Mucosa of stomach (tissue), 1 donor: ENCODE results near the gene MPP2.

Source experiments
- H3K27me3 ChIP-seq: one replicate; pipeline ENCODE4 v1.7.0; 2013; ENCODE audit warnings: mild to moderate bottlenecking, low read length; ENCODE audit not compliant: control insufficient read depth, insufficient read depth
- H3K36me3 ChIP-seq: one replicate; pipeline ENCODE4 v1.7.0; 2013; ENCODE audit warnings: low read length; ENCODE audit not compliant: control insufficient read depth, insufficient read depth
- H3K4me1 ChIP-seq: one replicate; pipeline ENCODE4 v1.7.0; 2013; ENCODE audit warnings: mild to moderate bottlenecking, low read length; ENCODE audit not compliant: control insufficient read depth, insufficient read depth
- H3K4me3 ChIP-seq: one replicate; pipeline ENCODE4 v1.7.0; 2013; ENCODE audit warnings: low read length
- H3K9ac ChIP-seq: one replicate; pipeline ENCODE4 v1.7.0; 2013; ENCODE audit warnings: mild to moderate bottlenecking, low read length, moderate library complexity
- H3K9me3 ChIP-seq: one replicate; pipeline ENCODE4 v1.7.0; 2013; ENCODE audit warnings: mild to moderate bottlenecking, low read length, moderate library complexity; ENCODE audit not compliant: control insufficient read depth
- donor health status: Pancreatic carcinoma.

MPP2 gene

DNA sequence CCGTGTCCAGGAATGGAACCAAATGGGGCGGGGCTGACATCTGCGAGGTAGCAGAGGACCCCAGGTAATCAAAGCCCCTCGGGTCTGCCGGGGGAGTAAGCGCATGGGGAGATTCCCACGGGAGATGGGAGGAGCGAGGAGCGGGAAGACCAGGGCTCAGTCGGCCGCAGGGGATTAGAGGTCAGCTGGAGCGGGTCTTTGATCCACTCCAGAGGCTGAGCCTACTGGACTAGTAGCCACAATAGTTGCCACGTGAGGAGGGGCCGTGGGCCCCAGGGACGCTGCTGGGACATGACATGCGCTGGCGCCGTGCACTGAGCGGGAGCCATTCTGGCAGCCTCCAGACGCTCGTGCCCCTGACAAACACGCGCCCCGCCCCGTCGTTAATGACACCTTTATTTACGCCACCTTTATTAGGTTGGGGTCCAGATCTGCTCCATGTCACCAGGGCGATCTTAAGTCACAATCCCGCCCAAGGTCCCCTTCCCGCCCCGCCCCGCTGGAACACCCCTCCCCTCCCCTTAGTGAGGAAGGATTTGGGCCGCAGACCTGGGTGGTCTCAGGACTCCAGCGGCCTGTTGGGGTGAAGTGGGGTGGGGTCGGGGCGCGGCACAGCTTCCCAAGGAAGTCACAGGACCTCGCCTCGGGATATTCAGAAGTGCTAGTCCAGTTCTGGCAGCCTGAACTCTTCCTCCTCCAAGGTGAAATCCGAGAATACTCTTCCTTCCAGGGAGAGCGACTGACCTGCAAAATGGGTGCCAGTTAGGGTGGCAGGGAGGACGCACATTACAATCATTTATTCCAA lies 19.9 kb upstream of the MPP2 start:
- H3K4me3 ChIP-seq, result no peak overlapping the region
- no peaks in the 10 kb centered on the region for H3K9me3 ChIP-seq
- no peaks in the 10 kb centered on the region for H3K36me3 ChIP-seq
- peaks cover 44% of the 10 kb centered on the region for H3K27me3 ChIP-seq
- no peak overlapping the region for H3K9ac ChIP-seq
- peaks cover 15% of the 10 kb centered on the region for H3K4me1 ChIP-seq

- no peak overlapping the region for H3K9ac ChIP-seq
- H3K9me3 ChIP-seq, result no peaks in the 10 kb centered on the region
- H3K4me1 ChIP-seq, result peaks cover 6% of the 10 kb centered on the region
- no peaks in the 10 kb centered on the region for H3K36me3 ChIP-seq
- peaks cover 54% of the 10 kb centered on the region for H3K27me3 ChIP-seq
- H3K4me3 ChIP-seq, result no peak overlapping the region
These were observed 17.2 kb upstream of the MPP2 start for GRCh38 chr17:43924558-43924957.

DNA sequence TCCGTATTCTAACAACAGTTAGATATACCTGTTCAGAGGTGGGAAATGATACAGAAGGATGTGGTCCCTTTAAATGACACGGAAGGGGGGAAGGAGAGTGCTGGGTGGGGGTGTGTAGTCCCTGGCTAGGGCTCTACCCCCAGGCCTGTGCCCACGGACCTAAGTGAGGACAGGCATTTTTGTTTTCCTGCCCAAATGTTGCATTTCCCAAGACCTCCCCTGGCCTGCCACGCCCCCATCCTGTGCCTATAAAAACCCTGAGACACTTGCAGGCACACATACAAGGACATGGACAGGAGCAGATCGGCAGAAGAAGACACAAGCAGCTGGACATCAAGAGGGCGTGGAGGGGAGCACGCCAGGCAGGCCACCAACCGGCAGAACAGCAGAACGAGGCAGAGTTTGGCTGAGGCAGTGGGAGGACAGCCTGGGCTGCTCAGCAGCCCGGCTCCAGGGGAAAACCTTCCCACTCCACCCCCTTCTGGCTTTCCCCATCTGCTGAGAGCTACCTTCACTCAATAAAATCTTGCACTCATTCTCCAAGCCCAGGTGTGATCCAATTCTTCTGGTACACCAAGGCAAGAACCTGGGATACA lies 13.3 kb upstream of the MPP2 start:
- Histone ChIP-seq H3K27me3 (peaks cover 36% of the 10 kb centered on the region), H3K4me1 (peaks cover 5% of the 10 kb centered on the region), H3K9ac (no peak overlapping the region), H3K36me3 (no peaks in the 10 kb centered on the region), H3K4me3 (no peak overlapping the region), H3K9me3 (no peaks in the 10 kb centered on the region)

- H3K36me3 ChIP-seq, result no peaks in the 10 kb centered on the region
- H3K27me3 ChIP-seq, result peaks cover 25% of the 10 kb centered on the region
- H3K4me3 ChIP-seq, result no peak overlapping the region
- no peak overlapping the region for H3K9ac ChIP-seq
- H3K9me3 ChIP-seq, result no peaks in the 10 kb centered on the region
- H3K4me1 ChIP-seq, result peaks cover 5% of the 10 kb centered on the region
These were observed 10.7 kb upstream of the MPP2 start for GRCh38 chr17:43918026-43918389.

DNA sequence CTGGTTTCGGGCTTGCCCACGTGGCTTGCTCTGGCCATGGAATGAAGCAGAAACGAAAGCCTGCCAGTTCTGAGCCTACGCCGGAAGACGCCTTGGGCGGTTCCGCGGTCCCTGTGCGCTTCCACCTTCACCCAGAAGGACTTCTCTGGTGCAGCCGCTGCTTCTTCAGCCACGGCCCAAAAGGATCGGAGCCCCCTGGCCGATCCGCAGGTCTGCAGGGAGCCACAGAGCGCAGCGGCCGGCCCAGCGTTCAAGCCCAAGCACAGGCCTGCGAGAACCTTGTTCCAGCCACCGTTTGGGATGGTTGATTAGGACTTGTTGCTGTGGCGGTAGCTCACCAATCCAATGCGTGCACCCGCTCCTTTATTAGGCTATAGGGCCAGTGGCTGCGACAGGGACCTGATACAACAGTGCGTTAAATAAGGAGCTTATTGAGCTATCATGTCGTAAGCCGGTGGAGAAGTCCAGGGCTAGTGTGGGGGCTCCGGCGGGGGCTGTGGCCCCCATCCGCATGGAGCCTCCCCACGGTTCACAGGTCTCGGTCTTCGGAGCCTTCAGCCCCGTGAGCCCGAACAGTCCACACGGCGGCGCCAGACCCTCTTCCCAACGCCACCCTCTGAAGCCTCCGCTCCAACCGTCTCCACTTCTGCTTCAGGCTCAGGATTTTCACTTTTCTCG lies 10.2 kb upstream of the MPP2 start:
- Histone ChIP-seq H3K9me3 (no peaks in the 10 kb centered on the region), H3K4me3 (no peak overlapping the region), H3K27me3 (peaks cover 25% of the 10 kb centered on the region), H3K4me1 (peaks cover 5% of the 10 kb centered on the region), H3K9ac (peak overlapping the region; percentile 22), H3K36me3 (no peaks in the 10 kb centered on the region)

DNA sequence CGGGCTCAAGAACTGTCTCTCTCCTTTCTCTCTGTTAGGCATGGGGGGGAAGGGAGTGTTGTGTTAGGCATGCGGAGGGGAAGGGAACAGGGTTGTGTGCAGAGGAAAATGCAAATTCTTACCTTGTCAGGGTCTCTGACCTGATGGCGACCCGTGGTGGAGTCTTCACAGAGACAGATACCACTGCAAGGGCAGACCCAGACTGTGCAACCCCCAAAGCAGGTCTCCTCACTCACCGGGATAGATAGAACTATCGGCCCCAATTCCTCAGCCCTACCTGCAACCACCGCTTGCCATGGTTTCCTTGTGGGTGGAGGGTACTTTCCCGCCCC lies 9.6 kb upstream of the MPP2 start:
- Histone ChIP-seq H3K9me3 (no peaks in the 10 kb centered on the region), H3K9ac (no peak overlapping the region), H3K36me3 (no peaks in the 10 kb centered on the region), H3K4me3 (no peak overlapping the region), H3K4me1 (peaks cover 5% of the 10 kb centered on the region), H3K27me3 (peaks cover 26% of the 10 kb centered on the region)

- peaks cover 5% of the 10 kb centered on the region for H3K4me1 ChIP-seq
- no peak overlapping the region for H3K4me3 ChIP-seq
- H3K27me3 ChIP-seq, result peaks cover 31% of the 10 kb centered on the region
- no peaks in the 10 kb centered on the region for H3K36me3 ChIP-seq
- no peaks in the 10 kb centered on the region for H3K9me3 ChIP-seq
- no peak overlapping the region for H3K9ac ChIP-seq
These were observed 9.0 kb upstream of the MPP2 start for GRCh38 chr17:43916385-43916784.

DNA sequence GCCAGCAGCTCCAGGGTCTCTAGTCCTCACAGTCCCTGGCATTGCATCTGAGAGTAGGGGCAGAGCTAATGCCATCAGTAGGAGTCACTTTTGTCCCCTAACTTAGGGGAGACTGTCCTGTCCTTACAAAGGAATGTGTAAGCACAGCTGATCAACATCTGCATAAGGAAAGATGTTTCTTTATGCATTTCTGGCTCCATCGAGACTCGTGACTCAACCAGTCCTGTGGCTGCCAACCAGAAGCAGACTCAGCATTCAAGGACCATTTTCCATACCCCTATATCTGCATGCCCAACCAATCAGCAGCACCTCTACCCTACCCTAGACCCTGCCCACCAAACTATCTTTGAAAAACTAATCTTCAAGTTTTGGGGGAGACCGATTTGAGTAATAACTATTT lies 8.2 kb upstream of the MPP2 start:
- H3K9me3 ChIP-seq, result no peaks in the 10 kb centered on the region
- peaks cover 5% of the 10 kb centered on the region for H3K4me1 ChIP-seq
- H3K27me3 ChIP-seq, result peaks cover 23% of the 10 kb centered on the region
- no peaks in the 10 kb centered on the region for H3K36me3 ChIP-seq
- H3K4me3 ChIP-seq, result no peak overlapping the region
- no peak overlapping the region for H3K9ac ChIP-seq

DNA sequence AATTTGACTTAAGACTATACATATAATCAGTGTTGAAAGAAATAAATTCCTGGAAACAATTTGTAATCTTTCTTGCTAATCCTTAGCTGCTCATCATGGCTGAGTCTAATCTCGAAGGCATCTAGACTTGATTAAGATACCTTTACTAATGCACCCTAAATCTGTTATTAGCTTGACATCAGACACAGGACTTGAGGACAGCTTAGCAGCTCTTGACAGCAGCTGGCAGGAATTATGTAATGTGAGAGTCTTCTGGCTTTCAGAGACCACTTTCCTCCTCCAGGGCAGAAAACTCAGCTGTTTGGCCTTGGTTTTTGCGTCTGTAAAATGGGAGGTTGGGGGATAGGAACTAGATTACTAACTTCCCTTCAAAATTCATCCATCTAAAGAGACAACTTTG lies 7.1 kb upstream of the MPP2 start:
- Histone ChIP-seq H3K4me3 (no peak overlapping the region), H3K9ac (no peak overlapping the region), H3K4me1 (peaks cover 5% of the 10 kb centered on the region), H3K27me3 (peaks cover 25% of the 10 kb centered on the region), H3K9me3 (no peaks in the 10 kb centered on the region), H3K36me3 (no peaks in the 10 kb centered on the region)

DNA sequence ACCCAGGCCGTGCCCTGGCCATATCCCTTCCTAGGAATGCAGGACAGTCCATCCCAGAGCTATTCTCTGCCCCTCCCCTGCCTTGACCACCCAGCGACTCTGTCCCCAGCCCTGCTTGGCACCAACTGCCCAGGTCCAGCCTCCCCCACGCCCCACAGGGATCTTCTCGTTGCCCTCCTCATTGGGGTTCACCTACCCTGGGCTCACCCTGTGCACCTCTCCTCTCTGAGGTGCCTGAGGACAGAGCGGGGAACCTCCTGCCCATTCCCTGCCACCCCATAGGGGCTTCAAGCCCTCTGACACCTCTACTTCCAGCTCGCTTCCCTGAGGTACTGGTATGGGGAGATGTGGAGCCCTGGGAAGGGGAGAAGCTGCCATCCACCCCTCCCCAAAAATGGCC lies 6.2 kb upstream of the MPP2 start:
- no peak overlapping the region for H3K4me3 ChIP-seq
- H3K9ac ChIP-seq, result no peak overlapping the region
- no peaks in the 10 kb centered on the region for H3K36me3 ChIP-seq
- peaks cover 5% of the 10 kb centered on the region for H3K4me1 ChIP-seq
- H3K27me3 ChIP-seq, result peaks cover 33% of the 10 kb centered on the region
- no peaks in the 10 kb centered on the region for H3K9me3 ChIP-seq

DNA sequence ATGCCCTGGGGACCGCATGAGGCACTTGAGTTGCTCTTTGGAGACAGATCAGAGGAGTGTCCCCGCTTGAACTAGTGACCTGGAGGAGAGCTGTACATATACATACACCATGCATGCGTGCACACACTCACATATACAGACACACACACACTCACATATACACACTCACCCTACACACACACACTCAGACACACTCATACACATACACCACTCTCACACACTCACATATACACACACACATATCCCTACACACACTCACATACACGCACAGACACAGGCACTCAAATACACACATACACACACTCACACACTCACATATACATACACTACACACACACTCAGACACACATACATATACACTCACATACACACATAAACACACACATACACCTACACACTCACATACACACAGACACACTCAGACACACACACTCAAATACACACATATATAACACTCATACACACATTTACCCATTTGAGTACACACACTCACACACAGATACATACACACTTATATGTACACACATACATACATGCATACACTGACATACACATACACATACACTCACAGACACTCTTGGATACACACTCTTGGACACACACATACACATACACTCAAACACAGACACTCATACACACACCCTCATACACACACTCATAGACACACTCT lies 5.4 kb upstream of the MPP2 start:
- Histone ChIP-seq H3K27me3 (peaks cover 38% of the 10 kb centered on the region), H3K4me3 (no peak overlapping the region), H3K9me3 (no peaks in the 10 kb centered on the region), H3K4me1 (peaks cover 11% of the 10 kb centered on the region), H3K9ac (no peak overlapping the region), H3K36me3 (no peaks in the 10 kb centered on the region)

DNA sequence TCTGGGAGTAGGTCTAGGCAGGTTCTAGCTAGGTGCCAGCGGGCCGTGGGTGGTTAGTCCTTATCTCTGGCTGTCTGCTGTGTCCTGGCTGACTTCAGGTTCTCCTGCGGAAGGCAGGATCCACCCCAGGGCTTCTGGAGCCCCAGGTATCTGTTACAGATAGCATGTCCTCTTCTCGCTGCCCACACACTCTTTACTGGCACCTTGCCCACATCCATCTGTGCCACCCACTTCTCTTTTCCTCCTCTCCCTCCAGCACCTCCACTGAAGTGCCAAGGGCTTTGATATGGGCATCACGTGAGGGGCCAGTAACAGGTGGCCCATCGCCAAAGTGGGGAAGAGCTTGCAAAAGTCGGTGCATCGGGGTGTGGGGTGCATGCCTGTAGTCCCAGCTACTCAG lies 4.6 kb upstream of the MPP2 start:
- peaks cover 42% of the 10 kb centered on the region for H3K27me3 ChIP-seq
- no peaks in the 10 kb centered on the region for H3K9me3 ChIP-seq
- H3K4me3 ChIP-seq, result no peak overlapping the region
- peaks cover 14% of the 10 kb centered on the region for H3K4me1 ChIP-seq
- H3K36me3 ChIP-seq, result no peaks in the 10 kb centered on the region
- no peak overlapping the region for H3K9ac ChIP-seq
